MCF 10A (cell line): ENCODE results near the gene GZMA. TPM values are rescaled to one million over a fixed set of nuclear protein-coding genes. Genes with fewer than 3 reads are reported as not detected.

ENCODE experiments used
- Bru-seq: library from RNA; stranded (reverse); fragments of 400-500 nt; gene quantifications from one replicate; lab custom pipeline; 2021; lab: Mats Ljungman, UMichigan
- BruChase-seq, 2 experiments: library from RNA; stranded (reverse); fragments of 400-500 nt; gene quantifications; one replicate each; lab custom pipeline; 2021; lab: Mats Ljungman, UMichigan
- BruUV-seq: library from RNA; stranded (reverse); fragments of 400-500 nt; replicated peaks from 2 replicates; lab custom pipeline; 2021; lab: Mats Ljungman, UMichigan
- CTCF ChIA-PET: fragments of 300-600 bp; sonication (Branson Sonifier 250); formaldehyde crosslinking; extraction: SDS; loops from one replicate; lab custom pipeline; 2021; ENCODE audit warnings: antibody characterized with exemption, inconsistent platforms; lab: Yijun Ruan, JAX
- POLR2A ChIA-PET: fragments of 300-600, 350-650 bp; sonication (Branson Sonifier 250); formaldehyde crosslinking; extraction: SDS; loops from one replicate; lab custom pipeline; 2020; ENCODE audit warnings: antibody characterized with exemption, inconsistent platforms; lab: Yijun Ruan, JAX
- DNase-seq: peaks from one replicate; pipeline ENCODE4 v3.0.0-alpha.2; 2018; ENCODE audit not compliant: unreplicated experiment
- H3K27ac Mint-ChIP-seq: one replicate; pipeline ENCODE4 v1.8.0; 2022; ENCODE audit warnings: mild to moderate bottlenecking, low read depth, mixed read lengths; ENCODE audit not compliant: unreplicated experiment
- H3K27me3 Mint-ChIP-seq: one replicate; pipeline ENCODE4 v1.8.0; 2022; ENCODE audit warnings: mixed read lengths; ENCODE audit not compliant: insufficient read depth, unreplicated experiment
- H3K36me3 Mint-ChIP-seq: one replicate; pipeline ENCODE4 v1.8.0; 2022; ENCODE audit warnings: mild to moderate bottlenecking, moderate library complexity, mixed read lengths; ENCODE audit not compliant: insufficient read depth, unreplicated experiment
- H3K4me1 Mint-ChIP-seq: one replicate; pipeline ENCODE4 v1.8.0; 2022; ENCODE audit warnings: mixed read lengths; ENCODE audit not compliant: insufficient read depth, unreplicated experiment
- H3K4me3 Mint-ChIP-seq: one replicate; pipeline ENCODE4 v1.8.0; 2022; ENCODE audit warnings: mild to moderate bottlenecking, moderate library complexity, mixed read lengths; ENCODE audit not compliant: unreplicated experiment
- H3K9me3 Mint-ChIP-seq: one replicate; pipeline ENCODE4 v1.8.0; 2022; ENCODE audit warnings: mixed read lengths; ENCODE audit not compliant: unreplicated experiment
- CTCF ChIP-seq: fragments of 200-600 bp; IDR thresholded peaks from one replicate; pipeline ENCODE4 v1.8.0; 2022; ENCODE audit warnings: antibody characterized with exemption, mild to moderate bottlenecking; ENCODE audit not compliant: unreplicated experiment
- intact Hi-C: fragments of 100-400 bp; cut with micrococcal nuclease; formaldehyde crosslinking; loops from 2 replicates; pipeline ENCODE4 v1.14.1; 2022
- long read RNA-seq: library from polyadenylated mRNA; stranded (forward); transcript quantifications from one replicate; pipeline ENCODE4 v2.0.0, GENCODE V29; 2022
- total RNA-seq: library from RNA; stranded (reverse); gene quantifications from 2 replicates; pipeline ENCODE4 v1.2.3, GENCODE V29; 2022

GZMA gene
- total RNA-seq (not detected in 2 replicates), Bru-seq, nascent RNA (not detected), BruChase-seq, experiment 1, labeled RNA remaining after a 6-hour chase (not detected), BruChase-seq, experiment 2, labeled RNA remaining after a 2-hour chase (not detected)
- long read RNA-seq = 0 reads

DNA sequence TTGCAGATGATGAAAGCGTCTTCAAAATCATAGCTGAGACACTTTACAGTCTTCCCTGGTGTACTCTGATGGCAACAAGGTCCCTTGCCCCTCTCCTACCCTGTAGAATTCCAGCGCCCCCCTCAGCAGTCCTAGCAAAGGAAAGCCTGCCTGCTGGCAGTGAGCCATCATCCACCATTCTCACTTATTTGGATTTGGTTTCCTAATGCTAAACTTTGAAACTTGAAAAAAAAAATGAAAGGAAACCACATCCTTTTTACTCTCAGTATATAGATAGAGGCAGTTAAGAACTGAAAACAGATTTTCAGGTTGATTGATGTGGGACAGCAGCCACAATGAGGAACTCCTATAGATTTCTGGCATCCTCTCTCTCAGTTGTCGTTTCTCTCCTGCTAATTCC, at the start of gene GZMA:
Gene GZMA, plus strand, starts transcription at position 299 of the 400 bp plus-strand sequence. Its CDS starts 37 bp downstream, at position 336.
- no peaks in the 10 kb centered on the region for H3K36me3 Mint-ChIP-seq
- no peaks in the 10 kb centered on the region for H3K9me3 Mint-ChIP-seq
- TF ChIP-seq CTCF = no peak
- H3K4me3 Mint-ChIP-seq = no peak within 1 kb of the TSS
- no peaks in the 10 kb centered on the region for H3K4me1 Mint-ChIP-seq
- CTCF ChIA-PET = interaction anchor here (0.6 kb wide), 1 partner anchor 142 kb away, joined by 3 read pairs; no protein-coding TSS in a partner anchor
- DNase-seq = no peak
- H3K27me3 Mint-ChIP-seq = peaks cover 43% of the 10 kb centered on the region
- POLR2A ChIA-PET = no interaction called here
- intact Hi-C loops = no loop called here
- no peak within 1 kb of the TSS for H3K27ac Mint-ChIP-seq
- BruUV-seq = no TSS peak

- intact Hi-C loops = no loop called here
Measured at GRCh38 chr5:55055183-55055582, 47.3 kb upstream of the GZMA start.

GRCh38 chr5:55062039-55062779, 40.2 kb upstream of the GZMA start:
- POLR2A ChIA-PET = no interaction called here
- no peak for DNase-seq

More at GRCh38 chr5:55055183-55055582, 47.3 kb upstream of the GZMA start:
- Mint-ChIP-seq H3K27ac (no peak overlapping the region), H3K4me1 (peaks cover 7% of the 10 kb centered on the region), H3K27me3 (no peaks in the 10 kb centered on the region), H3K4me3 (no peak overlapping the region), H3K9me3 (peaks cover 10% of the 10 kb centered on the region), H3K36me3 (no peaks in the 10 kb centered on the region)
- no peak for DNase-seq
- ChIA-PET CTCF (interaction anchor here (1.0 kb wide), 1 partner anchor 11 kb away, joined by 3 read pairs; no protein-coding TSS in a partner anchor), POLR2A (no interaction called here)
- no peak for TF ChIP-seq CTCF
- no TSS peak for BruUV-seq

More at GRCh38 chr5:55062039-55062779, 40.2 kb upstream of the GZMA start:
- Mint-ChIP-seq H3K4me1 (no peaks in the 10 kb centered on the region), H3K27me3 (peaks cover 14% of the 10 kb centered on the region), H3K9me3 (no peaks in the 10 kb centered on the region), H3K27ac (no peak overlapping the region), H3K4me3 (no peak overlapping the region), H3K36me3 (no peaks in the 10 kb centered on the region)
- CTCF ChIA-PET = interaction anchor here (0.7 to 1.1 kb wide), 2 partner anchors 82 to 117 kb away, joined by 3 read pairs; no protein-coding TSS in a partner anchor
- no peak for TF ChIP-seq CTCF
- no TSS peak for BruUV-seq
- intact Hi-C loops = no loop called here
